ENCODE data around the gene OTUD7B.

OTUD7B gene

GRCh38 chr1:149932474-149932873 lies 78.1 kb downstream of the OTUD7B start:
- TF ChIP-seq, protein P1, sequence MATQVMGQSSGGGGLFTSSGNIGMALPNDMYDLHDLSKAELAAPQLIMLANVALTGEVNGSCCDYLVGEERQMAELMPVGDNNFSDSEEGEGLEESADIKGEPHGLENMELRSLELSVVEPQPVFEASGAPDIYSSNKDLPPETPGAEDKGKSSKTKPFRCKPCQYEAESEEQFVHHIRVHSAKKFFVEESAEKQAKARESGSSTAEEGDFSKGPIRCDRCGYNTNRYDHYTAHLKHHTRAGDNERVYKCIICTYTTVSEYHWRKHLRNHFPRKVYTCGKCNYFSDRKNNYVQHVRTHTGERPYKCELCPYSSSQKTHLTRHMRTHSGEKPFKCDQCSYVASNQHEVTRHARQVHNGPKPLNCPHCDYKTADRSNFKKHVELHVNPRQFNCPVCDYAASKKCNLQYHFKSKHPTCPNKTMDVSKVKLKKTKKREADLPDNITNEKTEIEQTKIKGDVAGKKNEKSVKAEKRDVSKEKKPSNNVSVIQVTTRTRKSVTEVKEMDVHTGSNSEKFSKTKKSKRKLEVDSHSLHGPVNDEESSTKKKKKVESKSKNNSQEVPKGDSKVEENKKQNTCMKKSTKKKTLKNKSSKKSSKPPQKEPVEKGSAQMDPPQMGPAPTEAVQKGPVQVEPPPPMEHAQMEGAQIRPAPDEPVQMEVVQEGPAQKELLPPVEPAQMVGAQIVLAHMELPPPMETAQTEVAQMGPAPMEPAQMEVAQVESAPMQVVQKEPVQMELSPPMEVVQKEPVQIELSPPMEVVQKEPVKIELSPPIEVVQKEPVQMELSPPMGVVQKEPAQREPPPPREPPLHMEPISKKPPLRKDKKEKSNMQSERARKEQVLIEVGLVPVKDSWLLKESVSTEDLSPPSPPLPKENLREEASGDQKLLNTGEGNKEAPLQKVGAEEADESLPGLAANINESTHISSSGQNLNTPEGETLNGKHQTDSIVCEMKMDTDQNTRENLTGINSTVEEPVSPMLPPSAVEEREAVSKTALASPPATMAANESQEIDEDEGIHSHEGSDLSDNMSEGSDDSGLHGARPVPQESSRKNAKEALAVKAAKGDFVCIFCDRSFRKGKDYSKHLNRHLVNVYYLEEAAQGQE (IDR thresholded peaks at IDR 0.05; ENCODE audit: insufficient read depth in 1 of 2, low read depth in 2 of 2, low read length in 2 of 2): no peak
- no peak for TF ChIP-seq POLR2AphosphoS5 (IDR thresholded peaks at IDR 0.05; ENCODE audit: low read depth, low read length)

DNA sequence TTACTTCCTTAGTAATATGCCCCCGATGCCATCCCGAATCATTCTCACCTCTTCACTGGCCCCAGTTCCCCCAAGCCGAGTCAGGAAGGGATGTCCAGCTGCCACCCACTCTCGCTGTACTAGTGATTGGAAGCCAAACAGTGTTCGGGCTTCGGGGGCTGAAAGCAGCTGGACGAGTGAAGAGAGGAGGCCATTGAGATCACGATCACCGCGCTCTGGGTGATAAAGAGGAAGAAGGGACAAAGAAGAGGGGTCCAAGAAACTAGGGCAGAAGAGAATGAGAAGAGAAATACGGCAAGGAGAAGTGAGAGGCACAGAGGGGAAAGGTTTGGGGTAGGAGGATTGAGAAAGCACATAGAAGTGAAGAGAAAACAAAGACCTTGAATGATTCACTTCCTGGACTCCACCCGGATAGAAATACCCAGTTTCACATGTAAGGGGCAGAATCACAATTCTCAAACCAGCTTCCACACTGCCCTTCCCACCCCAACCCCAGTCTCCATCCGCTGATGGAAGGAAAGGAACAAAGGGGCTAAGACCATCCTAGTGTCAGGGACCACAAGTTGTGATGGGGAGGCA lies 79.2 kb downstream of the OTUD7B start:
- TF ChIP-seq POLR2AphosphoS5 (IDR thresholded peaks at IDR 0.05; ENCODE audit: low read depth, low read length): no peak
- no peak for TF ChIP-seq FOXP2 (optimal IDR thresholded peaks at IDR 0.05; ENCODE audit: borderline replicate concordance, extremely low read depth, extremely low read length, insufficient read depth)
- no peak for TF ChIP-seq TAF1 (IDR thresholded peaks at IDR 0.05; ENCODE audit: borderline replicate concordance, insufficient read depth, low read length)
- no peak for TF ChIP-seq SIN3A (IDR thresholded peaks at IDR 0.05; ENCODE audit: borderline replicate concordance, insufficient read depth, low read length)
- TF ChIP-seq, protein P1 (IDR thresholded peaks at IDR 0.05; ENCODE audit: insufficient read depth in 1 of 2, low read depth in 2 of 2, low read length in 2 of 2): no peak

DNA sequence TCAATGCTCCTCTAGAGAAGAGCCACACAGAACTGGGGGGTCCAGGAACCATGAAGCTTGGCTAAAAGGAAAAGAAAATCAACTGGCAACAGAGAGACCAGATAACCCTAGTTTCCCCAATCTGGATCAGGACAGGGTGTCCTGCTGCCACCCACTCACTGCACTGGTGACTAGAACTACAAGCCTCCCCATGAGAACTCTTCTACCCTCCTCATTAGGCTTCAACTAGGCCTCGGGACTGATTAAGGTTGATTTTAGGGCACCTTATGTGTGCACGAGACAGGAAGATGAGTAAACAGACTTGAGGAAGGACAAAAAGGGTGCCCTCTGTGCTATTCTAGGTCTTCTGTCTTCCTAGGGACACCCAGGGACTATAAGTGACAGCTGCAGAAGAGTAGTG lies 80.7 kb downstream of the OTUD7B start:
- TF ChIP-seq, protein P1 (IDR thresholded peaks at IDR 0.05; ENCODE audit: insufficient read depth in 1 of 2, low read depth in 2 of 2, low read length in 2 of 2): no peak
- no peak for TF ChIP-seq SIN3A (IDR thresholded peaks at IDR 0.05; ENCODE audit: borderline replicate concordance, insufficient read depth, low read length)
- no peak for TF ChIP-seq TAF1 (IDR thresholded peaks at IDR 0.05; ENCODE audit: borderline replicate concordance, insufficient read depth, low read length)
- TF ChIP-seq POLR2AphosphoS5 (IDR thresholded peaks at IDR 0.05; ENCODE audit: low read depth, low read length): no peak
- TF ChIP-seq FOXP2 (optimal IDR thresholded peaks at IDR 0.05; ENCODE audit: borderline replicate concordance, extremely low read depth, extremely low read length, insufficient read depth): no peak

GRCh38 chr1:149928401-149928724 lies 82.2 kb downstream of the OTUD7B start:
- no peak for TF ChIP-seq POLR2AphosphoS5 (IDR thresholded peaks at IDR 0.05; ENCODE audit: low read depth, low read length)
- no peak for TF ChIP-seq SIN3A (IDR thresholded peaks at IDR 0.05; ENCODE audit: borderline replicate concordance, insufficient read depth, low read length)
- no peak for TF ChIP-seq FOXP2 (optimal IDR thresholded peaks at IDR 0.05; ENCODE audit: borderline replicate concordance, extremely low read depth, extremely low read length, insufficient read depth)
- TF ChIP-seq TAF1 (IDR thresholded peaks at IDR 0.05; ENCODE audit: borderline replicate concordance, insufficient read depth, low read length): no peak
- TF ChIP-seq, protein P1 (IDR thresholded peaks at IDR 0.05; ENCODE audit: insufficient read depth in 1 of 2, low read depth in 2 of 2, low read length in 2 of 2): no peak

Data from PFSK-1 (cell line).